BLaER1 (cell line): Measurements from ENCODE around the gene ATP8A2.
A peak's percentile ranks its signal among the peaks of the same experiment; 100 is the strongest.

ENCODE experiments used
- H3K27ac ChIP-seq: shearing (Covaris generic); formaldehyde crosslinking; 2 replicates; pipeline ENCODE4 v1.8.1; 2022
- H3K27me3 ChIP-seq: shearing (Covaris generic); formaldehyde crosslinking; 2 replicates; pipeline ENCODE4 v1.8.1; 2022
- H3K36me3 ChIP-seq: shearing (Covaris generic); formaldehyde crosslinking; 2 replicates; pipeline ENCODE4 v1.8.1; 2022
- H3K4me1 ChIP-seq: shearing (Covaris generic); formaldehyde crosslinking; 2 replicates; pipeline ENCODE4 v1.8.1; 2022
- H3K4me2 ChIP-seq: shearing (Covaris generic); formaldehyde crosslinking; 2 replicates; pipeline ENCODE4 v1.8.1; 2022
- H3K4me3 ChIP-seq: shearing (Covaris generic); formaldehyde crosslinking; 2 replicates; pipeline ENCODE4 v1.8.1; 2022
- H3K9ac ChIP-seq: shearing (Covaris generic); formaldehyde crosslinking; 2 replicates; pipeline ENCODE4 v1.8.1; 2022
- H3K9me3 ChIP-seq: shearing (Covaris generic); formaldehyde crosslinking; 2 replicates; pipeline ENCODE4 v1.8.1; 2022
- H4K20me1 ChIP-seq: shearing (Covaris generic); formaldehyde crosslinking; 2 replicates; pipeline ENCODE4 v1.8.1; 2022
- Cebpa-rat ChIP-seq: shearing (Covaris generic); IDR thresholded peaks from 2 replicates; pipeline ENCODE4 v1.8.1; 2022

The ATP8A2 gene

GRCh38 chr13:25961294-25961693 is 589.5 kb downstream of the ATP8A2 start:
- no peaks in the 10 kb centered on the region for H3K36me3 ChIP-seq
- no peak overlapping the region for H3K27ac ChIP-seq
- H3K4me1 ChIP-seq = peaks cover 12% of the 10 kb centered on the region
- H3K4me3 ChIP-seq = no peak overlapping the region
- no peak overlapping the region for H3K4me2 ChIP-seq
- H3K9me3 ChIP-seq = peaks cover 6% of the 10 kb centered on the region
- no peaks in the 10 kb centered on the region for H4K20me1 ChIP-seq
- no peaks in the 10 kb centered on the region for H3K27me3 ChIP-seq
- no peak for TF ChIP-seq Cebpa-rat
- no peak overlapping the region for H3K9ac ChIP-seq

GRCh38 chr13:25963674-25964073 is 591.9 kb downstream of the ATP8A2 start:
- Histone ChIP-seq H3K4me1 (peaks cover 7% of the 10 kb centered on the region), H3K9ac (no peak overlapping the region), H3K27ac (no peak overlapping the region), H3K36me3 (no peaks in the 10 kb centered on the region), H3K9me3 (no peaks in the 10 kb centered on the region), H3K4me2 (no peak overlapping the region), H4K20me1 (no peaks in the 10 kb centered on the region), H3K27me3 (no peaks in the 10 kb centered on the region), H3K4me3 (no peak overlapping the region)
- TF ChIP-seq Cebpa-rat = no peak

- no peak overlapping the region for H3K9ac ChIP-seq
- no peak for TF ChIP-seq Cebpa-rat
- no peak overlapping the region for H3K27ac ChIP-seq
- H3K9me3 ChIP-seq = no peaks in the 10 kb centered on the region
- H3K4me2 ChIP-seq = no peak overlapping the region
- H3K4me3 ChIP-seq = no peak overlapping the region
- 0 out of 2 replicates have a peak, but pooled peaks cover 3% of the 10 kb centered on the region for H3K4me1 ChIP-seq
- no peaks in the 10 kb centered on the region for H4K20me1 ChIP-seq
- H3K36me3 ChIP-seq = no peaks in the 10 kb centered on the region
- no peaks in the 10 kb centered on the region for H3K27me3 ChIP-seq
Observed at GRCh38 chr13:25965596-25965995, 593.8 kb downstream of the ATP8A2 start.

- Histone ChIP-seq H3K4me1 (peaks cover 8% of the 10 kb centered on the region), H3K27ac (no peak overlapping the region), H4K20me1 (no peaks in the 10 kb centered on the region), H3K9ac (no peak overlapping the region), H3K9me3 (no peaks in the 10 kb centered on the region), H3K27me3 (no peaks in the 10 kb centered on the region), H3K36me3 (no peaks in the 10 kb centered on the region), H3K4me2 (no peak overlapping the region), H3K4me3 (no peak overlapping the region)
- TF ChIP-seq Cebpa-rat = no peak
Observed at GRCh38 chr13:25966086-25966485, 594.3 kb downstream of the ATP8A2 start.

GRCh38 chr13:25967144-25967543 is 595.4 kb downstream of the ATP8A2 start:
- Histone ChIP-seq H3K4me2 (no peak overlapping the region), H3K4me3 (no peak overlapping the region), H4K20me1 (no peaks in the 10 kb centered on the region), H3K27me3 (no peaks in the 10 kb centered on the region), H3K27ac (no peak overlapping the region), H3K9ac (no peak overlapping the region), H3K9me3 (no peaks in the 10 kb centered on the region), H3K36me3 (no peaks in the 10 kb centered on the region), H3K4me1 (peaks cover 19% of the 10 kb centered on the region)
- TF ChIP-seq Cebpa-rat = no peak

- Histone ChIP-seq H4K20me1 (no peaks in the 10 kb centered on the region), H3K27ac (no peak overlapping the region), H3K4me2 (peak overlapping the region; percentile 74), H3K9ac (no peak overlapping the region), H3K27me3 (no peaks in the 10 kb centered on the region), H3K36me3 (no peaks in the 10 kb centered on the region), H3K4me1 (peaks cover 25% of the 10 kb centered on the region), H3K9me3 (no peaks in the 10 kb centered on the region), H3K4me3 (no peak overlapping the region)
- TF ChIP-seq Cebpa-rat = no peak
Observed at GRCh38 chr13:25971047-25971446, 599.3 kb downstream of the ATP8A2 start.

- H3K9ac ChIP-seq = no peak overlapping the region
- H3K27ac ChIP-seq = peak overlapping the region; percentile 57; the same call in 1 of the 2 replicates
- peak overlapping the region; percentile 74 for H3K4me2 ChIP-seq
- no peaks in the 10 kb centered on the region for H3K36me3 ChIP-seq
- no peaks in the 10 kb centered on the region for H3K27me3 ChIP-seq
- no peak for TF ChIP-seq Cebpa-rat
- H3K9me3 ChIP-seq = no peaks in the 10 kb centered on the region
- H4K20me1 ChIP-seq = no peaks in the 10 kb centered on the region
- H3K4me3 ChIP-seq = no peak overlapping the region
- peaks cover 25% of the 10 kb centered on the region for H3K4me1 ChIP-seq
Observed at GRCh38 chr13:25971459-25972145, 599.8 kb downstream of the ATP8A2 start.

GRCh38 chr13:25973085-25973484 is 601.3 kb downstream of the ATP8A2 start:
- TF ChIP-seq Cebpa-rat = no peak
- Histone ChIP-seq H3K9ac (no peak overlapping the region), H3K4me1 (peaks cover 31% of the 10 kb centered on the region), H4K20me1 (no peaks in the 10 kb centered on the region), H3K9me3 (no peaks in the 10 kb centered on the region), H3K4me3 (no peak overlapping the region), H3K27ac (no peak overlapping the region), H3K4me2 (no peak overlapping the region), H3K27me3 (no peaks in the 10 kb centered on the region), H3K36me3 (no peaks in the 10 kb centered on the region)

- Histone ChIP-seq H3K4me1 (peaks cover 31% of the 10 kb centered on the region), H3K9me3 (no peaks in the 10 kb centered on the region)
- no peak for TF ChIP-seq Cebpa-rat
Observed at GRCh38 chr13:25973576-25973975, 601.8 kb downstream of the ATP8A2 start.

GRCh38 chr13:25977216-25977615 is 605.4 kb downstream of the ATP8A2 start:
- H3K36me3 ChIP-seq = no peaks in the 10 kb centered on the region
- H3K9me3 ChIP-seq = no peaks in the 10 kb centered on the region
- H3K4me1 ChIP-seq = peaks cover 11% of the 10 kb centered on the region
- H3K4me3 ChIP-seq = no peak overlapping the region
- H3K27me3 ChIP-seq = no peaks in the 10 kb centered on the region
- no peaks in the 10 kb centered on the region for H4K20me1 ChIP-seq
- no peak overlapping the region for H3K27ac ChIP-seq
- no peak overlapping the region for H3K9ac ChIP-seq
- H3K4me2 ChIP-seq = peak overlapping the region; percentile 44
- TF ChIP-seq Cebpa-rat = no peak

More at GRCh38 chr13:25973576-25973975, 601.8 kb downstream of the ATP8A2 start:
- H3K4me2 ChIP-seq = no peak overlapping the region
- no peaks in the 10 kb centered on the region for H4K20me1 ChIP-seq
- H3K27me3 ChIP-seq = no peaks in the 10 kb centered on the region
- no peak overlapping the region for H3K4me3 ChIP-seq
- H3K27ac ChIP-seq = no peak overlapping the region
- no peak overlapping the region for H3K9ac ChIP-seq
- H3K36me3 ChIP-seq = no peaks in the 10 kb centered on the region

- no peaks in the 10 kb centered on the region for H3K36me3 ChIP-seq
- no peaks in the 10 kb centered on the region for H3K9me3 ChIP-seq
- H3K4me1 ChIP-seq = peaks cover 7% of the 10 kb centered on the region
- no peak for TF ChIP-seq Cebpa-rat
- no peaks in the 10 kb centered on the region for H4K20me1 ChIP-seq
- no peak overlapping the region for H3K4me3 ChIP-seq
- H3K9ac ChIP-seq = no peak overlapping the region
- H3K27me3 ChIP-seq = no peaks in the 10 kb centered on the region
- H3K4me2 ChIP-seq = no peak overlapping the region
- no peak overlapping the region for H3K27ac ChIP-seq
Observed at GRCh38 chr13:25977671-25978070, 605.9 kb downstream of the ATP8A2 start.
